NT2/D1 (cell line): ENCODE data around the gene TMEM53.

Experiments used
- SUZ12 ChIP-seq: IDR thresholded peaks from 2 replicates; pipeline ENCODE4 v1.6.1; 2011; ENCODE audit not compliant: insufficient read length, insufficient read depth; ENCODE audit errors: extremely low read depth
- YY1 ChIP-seq: IDR thresholded peaks from 2 replicates; pipeline ENCODE4 v1.6.1; 2011; ENCODE audit not compliant: insufficient read length, insufficient read depth

GRCh38 chr1:44632598-44632997 is 41.7 kb downstream of the TMEM53 start:
- no peak for TF ChIP-seq YY1
- no peak for TF ChIP-seq SUZ12
